CD4-positive, alpha-beta T cell treated with Interleukin-10 for 1 hour (primary cell): Measurements from ENCODE around the gene CDK3.

ENCODE experiments used
- DNase-seq: peaks from one replicate; pipeline ENCODE4 v3.0.0-alpha.2; 2020

CDK3 gene

DNA sequence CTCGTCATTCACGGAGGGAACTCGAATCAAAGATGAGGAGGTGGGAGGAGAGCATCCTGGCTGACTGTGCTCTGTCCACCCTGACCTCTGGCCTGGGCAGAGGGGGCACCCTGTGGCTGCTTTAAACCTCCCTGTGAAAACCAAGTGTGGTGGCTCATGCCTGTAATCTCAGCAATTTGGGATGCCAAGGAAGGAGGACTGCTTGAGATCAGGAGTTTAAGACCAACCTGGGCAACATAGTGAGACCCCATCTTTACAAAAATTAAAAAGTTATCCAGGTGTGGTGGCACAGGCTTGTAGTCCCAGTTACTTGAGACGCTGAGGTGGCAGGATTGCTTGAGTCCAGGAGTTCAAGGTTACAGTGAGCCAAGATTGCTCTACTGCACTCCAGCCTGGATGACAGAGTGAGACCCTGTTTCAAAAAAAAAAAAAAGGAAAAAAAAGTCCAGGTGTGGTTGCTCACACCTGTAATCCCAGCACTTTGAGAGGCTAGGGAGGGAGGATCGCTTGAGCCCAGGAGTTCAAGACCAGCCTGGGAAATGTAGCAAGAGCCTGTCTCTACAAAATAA is 5.8 kb upstream of the CDK3 start:
- DNase-seq = no peak

DNA sequence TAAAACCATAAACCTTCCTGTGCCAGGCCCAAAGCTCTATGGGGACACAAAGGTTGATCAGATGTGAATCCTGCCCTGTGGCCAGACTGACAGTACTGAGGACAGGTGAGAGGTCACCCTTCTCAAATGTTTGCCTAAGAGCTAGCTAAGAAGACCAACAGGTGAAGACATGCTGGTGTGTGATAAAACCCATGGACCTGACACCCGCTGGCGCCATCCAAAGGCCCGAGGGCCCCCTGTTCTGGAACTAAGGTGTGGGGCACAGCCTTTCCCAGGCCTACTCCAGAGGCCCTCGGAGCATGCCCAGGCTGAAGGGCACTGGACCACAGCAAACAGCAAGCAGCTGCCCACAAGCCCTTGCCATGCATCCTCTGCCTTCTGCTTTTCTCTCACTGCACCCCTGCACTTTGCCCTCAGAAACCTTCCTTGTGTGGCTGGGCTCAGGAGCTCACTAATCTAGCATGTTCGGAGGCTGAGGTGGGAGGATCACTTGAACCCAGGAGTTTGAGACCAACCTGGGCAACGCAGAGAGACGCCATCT is 5.2 kb upstream of the CDK3 start:
- DNase-seq = no peak

DNA sequence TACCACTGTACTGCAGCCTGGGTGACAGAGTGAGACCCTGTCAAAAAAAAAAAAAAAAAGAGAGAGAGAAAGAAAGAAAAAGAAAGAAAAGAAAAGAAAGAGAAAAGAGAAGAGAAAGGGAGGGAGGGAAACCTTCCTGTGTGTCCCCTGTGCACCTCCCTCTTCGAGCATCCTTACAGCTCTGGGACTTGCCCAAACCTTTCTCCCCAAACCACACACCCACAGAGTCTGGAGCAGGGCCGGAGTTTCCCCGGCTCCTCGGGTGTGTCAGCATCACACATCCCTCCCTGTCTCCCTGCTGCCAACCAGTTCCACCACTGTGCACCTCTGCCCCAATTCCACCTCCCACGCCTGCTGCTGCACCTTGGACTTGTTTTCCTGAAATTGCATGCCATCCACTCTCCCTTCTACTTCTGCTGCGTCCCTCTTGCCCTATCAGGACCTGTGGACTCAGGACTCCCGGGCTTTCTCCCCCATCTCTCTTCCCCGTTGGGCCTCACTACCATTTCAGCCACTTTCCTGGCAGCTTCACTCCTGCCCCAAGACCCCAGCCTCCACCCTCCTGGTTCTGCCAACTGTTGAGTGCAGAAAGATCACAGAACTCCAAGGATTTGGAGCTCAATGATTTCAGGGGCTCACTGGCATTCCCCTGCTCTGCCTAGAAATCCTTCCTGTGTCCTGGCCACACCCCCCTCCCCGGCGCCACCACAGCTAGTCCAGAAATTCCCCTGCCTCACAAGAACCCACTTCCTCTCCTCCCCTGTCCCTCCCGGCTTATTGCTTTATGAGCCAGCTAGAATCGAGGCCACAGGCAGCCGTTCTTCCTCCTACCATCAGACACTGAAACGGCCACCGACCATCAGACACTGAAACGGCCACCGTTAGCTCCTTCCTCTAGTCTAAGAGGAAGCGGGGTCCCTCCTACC is 3.7 kb upstream of the CDK3 start:
- peak; percentile 49 for DNase-seq

DNA sequence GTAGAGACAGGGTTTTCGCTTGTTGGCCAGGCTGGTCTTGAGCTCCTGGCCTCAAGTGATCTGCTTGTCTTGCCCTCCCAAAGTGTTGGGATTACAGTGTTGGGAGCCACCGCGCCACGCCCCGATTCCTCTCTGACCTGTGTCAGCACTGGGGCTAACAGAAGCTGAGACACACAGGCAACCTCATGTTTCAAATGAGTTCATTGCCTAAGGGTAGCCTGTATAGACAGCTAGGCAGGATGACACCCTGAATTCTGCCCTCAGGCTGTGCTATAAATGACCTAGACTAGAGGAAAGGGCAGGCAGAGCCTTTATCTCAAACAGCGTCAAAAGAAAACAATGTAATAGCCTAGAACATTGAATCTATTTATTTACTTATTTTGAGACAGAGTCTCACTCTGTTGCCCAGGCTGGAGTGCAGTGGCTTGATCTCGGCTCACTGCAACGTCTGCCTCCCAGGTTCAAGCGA is 2.3 kb upstream of the CDK3 start:
- no peak for DNase-seq

DNA sequence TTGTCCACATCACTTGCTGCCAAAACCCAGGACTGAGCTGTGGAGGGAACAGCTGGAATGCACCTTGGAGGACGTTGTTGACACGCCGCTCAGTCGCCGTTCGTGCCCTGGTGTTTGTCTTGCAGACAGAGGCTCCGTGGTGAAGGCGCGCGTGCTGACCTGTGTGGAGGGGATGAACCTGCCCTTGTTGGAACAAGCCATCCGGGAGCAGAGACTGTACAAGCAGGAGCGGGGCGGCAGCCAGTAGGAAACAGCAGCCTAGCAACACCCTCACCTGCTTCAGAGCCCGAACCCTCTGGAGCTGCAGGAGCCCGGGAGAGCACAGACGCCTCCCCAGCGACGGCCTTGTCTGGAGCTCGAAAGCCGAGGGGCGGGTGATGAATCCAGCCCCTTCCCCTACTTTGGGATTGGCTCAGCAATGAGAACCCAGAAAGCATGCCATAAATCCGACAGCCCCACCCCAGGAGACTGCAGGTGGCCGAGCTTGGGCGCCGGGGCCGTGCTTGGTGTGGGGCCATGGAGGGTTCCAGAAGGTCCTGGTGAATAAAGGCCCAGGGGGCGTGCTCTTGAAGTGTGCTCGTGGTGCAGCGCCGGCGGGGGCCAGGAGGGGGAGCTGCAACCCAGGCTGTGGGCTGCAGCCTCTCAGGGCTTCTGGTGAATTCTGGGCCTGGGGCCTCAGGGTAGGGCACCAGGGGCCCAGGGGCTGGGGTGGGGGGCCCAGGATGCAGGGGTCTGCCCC is 470 bp upstream of the CDK3 start:
- peak; percentile 61 for DNase-seq

DNA sequence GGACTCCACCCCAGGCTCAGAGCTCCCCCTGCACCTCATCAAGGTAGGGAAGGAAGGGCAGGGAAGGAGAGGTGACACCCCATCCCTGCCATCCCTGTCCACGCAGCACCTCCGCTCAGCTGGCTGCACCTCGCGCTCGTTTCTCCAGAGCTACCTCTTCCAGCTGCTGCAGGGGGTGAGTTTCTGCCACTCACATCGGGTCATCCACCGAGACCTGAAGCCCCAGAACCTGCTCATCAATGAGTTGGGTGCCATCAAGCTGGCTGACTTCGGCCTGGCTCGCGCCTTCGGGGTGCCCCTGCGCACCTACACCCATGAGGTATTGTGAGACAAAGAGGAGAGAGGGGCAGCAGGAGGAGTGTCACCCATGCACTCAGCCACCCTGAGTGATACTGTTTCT is 1.4 kb downstream of the CDK3 start:
- no peak for DNase-seq

DNA sequence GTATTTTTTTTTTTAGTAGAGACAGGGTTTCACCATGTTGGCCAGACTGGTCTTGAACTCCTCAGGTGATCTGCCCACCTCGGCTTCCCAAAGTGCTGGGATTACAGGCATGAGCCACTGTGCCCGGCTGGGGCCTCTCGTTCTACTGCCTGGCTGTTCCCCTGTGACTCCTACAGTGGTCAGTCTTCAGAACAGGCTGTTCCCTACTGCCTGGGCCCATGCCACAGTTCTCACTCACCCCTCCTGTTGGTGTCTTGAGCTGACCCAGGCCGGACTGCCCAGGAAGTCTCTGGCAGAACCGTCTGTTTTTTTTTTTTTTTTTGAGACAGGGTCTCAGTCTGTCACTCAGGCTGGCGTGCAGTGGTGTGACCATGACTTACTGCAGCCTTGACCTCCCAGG is 3.3 kb downstream of the CDK3 start:
- no peak for DNase-seq

DNA sequence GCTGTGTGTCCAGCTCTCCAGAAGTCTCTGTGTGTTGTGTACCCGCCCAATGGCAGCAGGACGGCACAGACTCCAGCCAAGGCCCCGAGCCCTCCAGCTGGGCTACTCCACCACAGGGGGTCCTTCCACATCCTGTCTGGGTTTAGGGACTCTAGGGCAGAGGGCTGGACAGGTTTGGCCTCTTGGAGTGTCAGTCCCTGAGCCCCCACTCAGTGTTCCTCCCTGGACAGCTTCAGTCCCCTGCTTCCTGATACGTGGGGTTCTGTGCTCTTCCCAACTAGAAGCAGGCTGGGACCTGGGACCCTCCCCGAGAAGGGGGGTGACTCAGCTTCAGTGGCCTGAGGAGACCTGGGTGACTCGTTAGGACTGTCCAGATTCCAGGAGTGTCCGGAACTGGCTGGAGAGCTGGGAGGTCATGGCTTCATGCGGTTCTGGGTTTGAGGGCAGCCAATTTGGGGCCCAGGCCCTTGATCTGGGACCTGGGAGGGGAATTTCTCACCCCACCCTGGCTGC is 4.2 kb downstream of the CDK3 start:
- no peak for DNase-seq

DNA sequence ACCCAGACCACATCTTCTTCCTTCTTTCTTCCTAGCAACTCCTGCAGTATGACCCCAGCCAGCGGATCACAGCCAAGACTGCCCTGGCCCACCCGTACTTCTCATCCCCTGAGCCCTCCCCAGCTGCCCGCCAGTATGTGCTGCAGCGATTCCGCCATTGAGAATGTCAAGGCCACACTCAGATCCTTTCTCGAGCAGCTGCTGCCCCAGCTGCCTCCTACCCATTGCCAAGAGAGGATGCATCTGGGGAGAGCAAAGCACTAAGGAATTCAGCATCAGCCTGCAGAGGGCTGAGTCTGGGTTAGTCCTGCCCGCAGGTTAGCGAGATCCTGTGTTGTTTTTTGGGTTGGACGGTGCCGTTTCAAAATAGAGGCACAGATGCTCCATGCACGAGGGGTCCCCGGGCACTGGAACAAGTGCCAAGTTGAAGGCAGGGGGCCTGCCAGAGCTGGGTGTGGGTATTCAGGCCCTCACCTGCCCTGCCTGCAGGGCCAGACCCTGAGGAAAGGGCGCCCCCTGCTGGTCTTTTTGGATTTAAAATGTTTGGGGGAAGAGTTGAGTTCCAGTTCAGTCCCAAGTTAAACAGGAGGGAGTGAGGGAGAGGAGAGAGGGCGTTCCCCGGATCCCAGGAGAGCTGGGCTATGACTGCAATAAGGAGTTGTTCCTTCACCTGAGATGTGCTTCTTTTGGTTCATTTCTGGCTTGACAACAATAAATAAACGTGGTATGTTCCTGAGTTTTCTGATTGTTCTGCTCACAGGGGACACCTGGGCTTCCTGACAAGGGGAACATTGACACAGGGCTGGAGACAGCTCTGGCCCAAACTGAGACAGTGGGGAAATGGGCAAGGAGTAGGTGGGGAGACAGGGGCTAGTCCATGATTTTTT is 4.9 kb downstream of the CDK3 start:
- peak; percentile 81 for DNase-seq

DNA sequence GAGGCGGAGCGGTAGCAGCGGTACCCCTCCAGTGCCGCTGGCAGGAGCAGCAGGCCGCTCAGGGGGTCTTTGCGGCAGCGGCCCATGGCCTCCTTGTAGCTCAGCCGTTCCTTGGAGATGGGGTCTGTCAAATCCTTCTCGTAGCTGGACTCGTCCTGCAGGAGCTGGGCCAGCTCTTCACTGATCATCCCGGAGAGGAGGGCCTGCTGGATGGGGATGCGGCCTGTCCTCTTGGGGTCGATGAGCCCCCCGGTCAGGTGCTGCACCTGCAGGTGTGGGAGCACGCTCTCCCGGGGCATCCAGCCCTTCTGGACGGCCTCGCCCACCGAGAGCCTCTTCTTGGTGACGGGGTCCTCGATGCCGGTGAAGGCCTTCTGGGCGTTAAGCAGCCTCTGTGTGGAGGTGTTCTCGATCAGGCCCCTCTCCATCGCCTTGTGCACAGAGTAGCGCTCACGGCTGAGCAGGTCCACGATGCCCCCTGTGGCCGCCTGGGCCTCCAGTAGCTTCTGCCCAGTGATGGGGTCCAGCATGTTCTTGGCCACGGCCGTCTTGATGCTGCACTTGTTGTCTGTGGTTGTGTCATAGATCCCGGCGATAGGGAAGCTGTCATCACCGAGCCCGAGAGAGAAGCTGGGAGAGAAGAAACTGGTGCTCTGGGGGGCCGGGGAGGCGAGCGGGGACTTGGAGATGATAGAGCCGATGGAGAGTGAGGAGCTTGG is 6.6 kb downstream of the CDK3 start:
- no peak for DNase-seq

DNA sequence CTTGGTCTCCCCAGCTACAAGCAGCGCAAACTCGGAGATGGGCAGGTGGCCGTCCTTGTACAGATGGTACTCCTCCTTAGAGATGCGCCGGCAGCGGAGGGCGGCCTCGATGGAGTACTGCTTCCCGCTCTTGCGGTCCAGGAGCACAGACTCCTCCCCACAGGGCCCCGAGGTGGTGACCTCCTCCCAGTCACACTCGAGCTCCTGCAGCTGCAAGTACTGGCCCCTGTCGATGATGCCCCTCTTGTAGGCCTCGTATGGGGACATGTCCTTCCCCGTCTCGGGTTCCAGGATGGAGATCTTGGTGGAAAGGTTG is 7.2 kb downstream of the CDK3 start:
- no peak for DNase-seq

DNA sequence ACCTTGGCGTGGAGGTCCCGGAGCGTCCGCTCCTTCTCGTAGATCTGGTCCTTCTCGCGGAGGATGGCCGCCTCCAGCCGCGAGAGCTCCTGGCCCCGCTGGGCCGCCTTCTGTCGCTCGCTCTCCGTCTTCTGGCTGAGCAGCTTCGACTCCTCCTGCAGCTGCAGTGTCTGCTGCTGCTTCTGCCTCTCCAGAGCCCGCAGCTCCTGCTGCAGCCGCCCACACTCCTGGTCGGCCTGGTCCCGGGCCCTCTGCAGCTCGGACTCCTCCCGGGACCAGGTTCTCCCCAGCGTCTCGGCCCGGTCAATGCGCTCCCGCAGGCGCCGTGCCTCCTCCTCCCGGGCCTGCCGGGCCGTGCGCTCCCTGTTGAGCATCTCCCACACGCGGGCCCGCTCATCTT is 7.6 kb downstream of the CDK3 start:
- no peak for DNase-seq

DNA sequence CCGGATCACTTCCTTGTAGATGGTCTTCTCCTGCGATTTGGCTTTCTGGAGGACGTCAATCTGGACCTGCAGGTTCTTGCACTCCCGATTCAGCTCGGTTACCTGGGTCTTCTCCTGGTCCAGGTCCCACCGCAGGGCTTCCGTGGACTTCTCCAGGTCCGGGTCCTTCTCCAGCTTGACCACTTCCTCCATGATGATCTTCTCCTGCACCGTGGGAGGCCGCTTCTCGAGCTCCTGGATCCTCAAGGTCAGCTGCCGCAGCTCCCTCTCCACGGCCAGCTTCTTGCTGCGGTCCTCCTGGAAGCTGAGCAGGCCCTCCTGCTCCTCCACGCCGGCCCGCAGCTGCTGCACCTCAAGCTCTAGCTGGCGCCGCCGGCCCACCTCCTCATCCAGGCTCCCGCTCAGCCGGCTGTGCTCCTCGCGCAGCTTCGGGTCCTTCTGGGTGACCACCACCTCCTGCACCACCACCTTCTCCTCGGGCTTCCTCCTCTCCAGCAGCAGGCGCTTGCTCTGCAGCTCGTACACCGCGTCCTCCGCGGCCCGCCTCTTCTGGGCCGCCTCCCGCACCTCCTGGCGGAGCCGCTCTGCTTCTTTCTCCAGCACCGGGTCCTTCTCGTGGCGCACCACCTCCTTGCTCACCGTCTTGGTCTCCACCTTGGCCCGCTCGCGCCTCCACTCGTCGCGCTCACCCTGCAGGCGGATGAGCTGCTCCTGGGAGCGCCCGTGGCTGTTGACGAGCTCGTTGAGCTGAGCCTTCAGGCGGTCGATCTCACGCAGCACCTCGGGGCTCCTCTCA is 8.2 kb downstream of the CDK3 start:
- no peak for DNase-seq

DNA sequence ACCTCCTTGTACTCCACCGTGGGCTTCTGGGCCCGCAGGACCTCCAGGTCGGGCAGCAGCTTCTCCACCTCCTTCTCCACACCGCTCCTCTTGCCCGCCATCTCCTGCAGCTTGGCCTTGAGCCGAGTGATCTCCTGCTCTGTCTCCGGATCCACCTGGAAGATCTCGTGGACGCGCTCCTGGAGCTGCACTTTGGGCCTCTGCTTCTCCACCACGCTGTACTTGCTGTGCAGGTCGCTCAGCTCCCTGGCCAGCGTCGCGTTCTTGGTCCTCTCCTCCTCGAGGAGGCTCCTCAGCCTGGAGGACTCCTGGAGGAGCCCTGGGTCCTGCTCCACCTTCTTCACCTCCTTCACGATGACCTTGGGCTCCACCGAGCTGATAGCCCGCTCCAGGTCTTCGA is 8.8 kb downstream of the CDK3 start:
- DNase-seq = no peak

DNA sequence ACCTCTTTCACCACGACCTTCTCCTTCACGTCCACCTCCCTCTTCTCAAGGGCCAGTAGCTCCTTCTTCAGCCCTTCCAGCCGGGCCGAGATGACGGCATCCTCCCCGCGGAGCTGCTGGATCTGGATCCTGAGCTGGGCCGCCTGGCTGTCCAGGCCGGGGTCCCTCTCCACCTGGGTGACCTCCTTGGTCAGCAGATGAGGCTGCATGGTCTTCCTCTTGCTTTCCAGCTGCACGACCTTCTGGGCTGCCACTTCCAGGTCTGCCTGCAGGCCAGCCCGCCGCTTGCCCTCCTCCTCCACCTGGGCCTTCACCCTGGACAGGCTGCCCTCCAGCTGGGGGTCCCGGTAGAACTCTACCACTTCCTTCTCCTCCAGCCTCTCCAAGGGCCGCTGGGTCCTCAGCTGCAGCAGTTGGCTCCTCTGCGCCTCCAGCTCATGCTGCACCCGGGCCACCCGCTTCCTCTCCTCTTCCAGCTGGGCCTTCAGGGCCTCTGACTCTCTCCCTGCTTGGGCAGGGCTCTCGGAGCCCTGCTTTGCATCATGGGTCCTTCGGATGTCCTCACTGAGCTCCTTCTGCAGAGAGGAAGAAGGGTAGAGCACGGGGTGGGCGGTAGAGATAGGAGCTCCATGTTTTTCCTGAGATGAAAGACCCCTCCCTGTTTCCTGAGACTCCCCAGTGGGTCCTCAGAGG is 9.5 kb downstream of the CDK3 start:
- DNase-seq = no peak

DNA sequence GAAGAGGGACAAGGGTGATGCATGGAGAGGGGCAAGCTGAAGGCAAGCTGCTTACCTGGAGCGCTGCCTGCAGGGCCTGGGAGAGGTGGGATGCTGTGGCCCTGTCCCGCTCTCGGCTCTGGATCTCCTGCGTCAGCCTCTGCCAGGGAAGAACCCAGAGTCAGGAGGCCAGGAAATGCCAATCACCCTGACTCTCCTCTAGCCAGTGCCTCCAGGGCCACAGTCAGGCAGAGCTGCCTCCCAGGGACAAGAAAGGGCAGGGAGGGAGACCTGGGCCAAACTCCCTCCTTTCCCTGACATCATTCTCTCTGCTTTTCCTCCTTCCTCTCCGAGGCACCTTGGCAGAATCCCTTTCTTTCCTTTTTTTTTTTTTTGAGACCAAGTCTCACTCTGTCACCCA is 11.3 kb downstream of the CDK3 start:
- DNase-seq = no peak

DNA sequence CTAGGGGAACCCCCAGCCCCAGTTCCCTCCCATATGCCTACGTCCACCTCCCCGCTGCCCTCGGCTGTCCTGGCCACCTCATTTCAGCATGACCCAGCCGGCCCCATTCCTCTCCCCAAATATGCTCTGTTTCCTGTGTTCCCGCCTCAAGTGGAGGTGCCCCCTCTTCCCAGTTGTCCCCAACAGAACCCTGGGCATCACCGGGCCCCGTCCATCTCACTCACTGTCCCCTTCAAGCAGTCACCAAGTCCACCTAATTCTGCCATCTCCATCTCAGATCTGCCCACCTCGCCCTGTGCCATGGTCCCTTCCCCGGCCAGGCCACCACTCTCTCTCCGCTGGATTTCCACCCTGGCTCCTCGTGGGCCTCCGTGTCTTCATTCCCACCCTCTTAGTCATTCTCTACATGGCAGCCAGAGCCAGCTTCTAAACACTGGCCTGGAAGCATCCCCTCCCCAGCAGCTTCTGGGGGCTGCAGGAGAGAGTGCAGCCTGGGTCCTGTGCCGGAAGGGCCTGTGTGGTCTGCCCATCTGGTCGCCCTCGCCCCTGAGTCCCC is 12.8 kb downstream of the CDK3 start:
- no peak for DNase-seq

DNA sequence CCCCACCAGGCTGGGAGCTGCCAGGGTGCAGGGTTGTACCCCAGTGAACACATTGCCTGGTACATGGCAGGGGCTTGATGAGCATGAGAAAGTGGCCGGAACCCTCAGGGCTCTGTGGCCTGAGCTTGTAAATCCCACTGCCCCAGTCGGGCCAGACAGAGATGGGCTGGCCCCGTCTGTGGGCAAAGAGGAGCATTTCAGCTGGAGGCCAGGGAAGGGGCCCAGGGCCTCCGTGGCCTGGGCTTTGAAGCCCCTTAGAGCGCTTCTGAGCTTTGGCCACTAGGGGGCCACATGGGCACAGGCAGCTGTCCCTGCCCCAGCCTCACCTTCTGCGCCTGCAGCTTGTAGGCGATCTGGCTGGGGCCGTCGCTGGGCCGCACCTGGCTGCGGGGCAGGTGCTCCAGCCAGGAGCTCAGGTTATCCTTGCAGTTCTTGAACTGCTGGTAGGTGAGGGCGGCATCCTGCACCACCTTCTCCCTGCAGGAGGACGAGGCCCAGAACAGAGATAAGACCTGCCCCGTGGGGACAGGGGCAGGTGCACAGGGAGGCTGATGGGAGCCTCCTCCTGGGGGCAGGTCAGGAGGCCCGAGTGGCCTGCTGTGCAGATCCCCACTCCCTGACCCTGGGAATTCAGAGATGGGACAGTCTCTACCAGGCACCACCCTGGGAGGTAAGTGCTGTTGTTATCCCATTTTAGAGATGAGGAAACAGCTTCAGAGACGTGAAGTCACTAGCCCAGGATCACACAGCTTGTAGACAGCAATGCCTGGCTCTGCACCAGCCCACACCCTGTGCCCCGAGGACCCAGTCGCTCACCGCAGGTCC is 13.7 kb downstream of the CDK3 start:
- DNase-seq = peak; percentile 81

DNA sequence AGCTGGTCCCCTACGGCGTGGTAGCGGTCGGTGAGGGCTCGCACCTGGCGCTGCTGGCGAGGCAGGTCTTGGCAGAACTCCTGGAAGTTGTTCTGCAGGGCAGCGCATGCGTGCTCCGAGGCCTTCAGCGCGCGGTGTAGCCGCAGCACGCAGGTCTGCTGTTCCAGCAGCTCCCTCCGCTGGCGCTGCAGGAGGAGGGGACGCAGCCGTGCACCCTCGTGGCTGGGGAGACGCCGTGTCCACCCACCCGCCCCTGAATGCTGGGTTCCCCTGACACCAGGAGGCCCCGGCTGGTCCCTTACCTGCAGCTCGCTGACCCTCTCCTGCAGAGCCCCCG is 14.2 kb downstream of the CDK3 start:
- DNase-seq = no peak
